ENCODE results near the gene PBX3. TPM values are rescaled to one million over a fixed set of nuclear protein-coding genes. Genes with fewer than 3 reads are reported as not detected.

PBX3 gene
- polyA plus RNA-seq, 1 donor (not counting 4 experiments of a cell fraction or from before 2014, with no cell fraction given), result 26.3 TPM

- dilution Hi-C loops (cut with MboI; ENCODE audit: extremely low pct_ligation_motif_present, low sequenced_read_pairs), result no loop called here
- no peak overlapping the region for H3K4me3 ChIP-seq (ENCODE audit: control insufficient read depth in 2 of 3, extremely low read depth in 1 of 3, insufficient read depth in 2 of 3, low read depth in 1 of 3, low read length in 3 of 3)
- DNase-seq (ENCODE audit: low read depth, low spot score) (no peak), FAIRE-seq (no peak)
- no peak overlapping the region for H3K27ac ChIP-seq (ENCODE audit: control insufficient read depth, insufficient read depth, low read length)
- peaks cover 2% of the 10 kb centered on the region for H3K79me2 ChIP-seq (ENCODE audit: control insufficient read depth, insufficient read depth, low read length)
- peaks cover 9% of the 10 kb centered on the region for H3K4me1 ChIP-seq (ENCODE audit: control insufficient read depth, extremely low read depth, insufficient read depth, low read length)
- H4K20me1 ChIP-seq (ENCODE audit: control insufficient read depth, extremely low read depth, insufficient read depth, low read length), result no peaks in the 10 kb centered on the region
- H3K9ac ChIP-seq (ENCODE audit: control insufficient read depth, extremely low read depth, insufficient read depth, low read length), result no peak overlapping the region
- no peak overlapping the region for H2AFZ ChIP-seq (ENCODE audit: control insufficient read depth, low read length)
- H3K9me1 ChIP-seq (ENCODE audit: control insufficient read depth, extremely low read depth, insufficient read depth, low read length), result no peaks in the 10 kb centered on the region
- H3K4me2 ChIP-seq (ENCODE audit: control insufficient read depth, extremely low read depth, insufficient read depth, low read depth, low read length), result no peak overlapping the region
- no peaks in the 10 kb centered on the region for H3K36me3 ChIP-seq (ENCODE audit: control insufficient read depth in 2 of 2, extremely low read depth in 1 of 2, insufficient read depth in 2 of 2, low read length in 2 of 2)
- H3K9me3 ChIP-seq (ENCODE audit: control insufficient read depth, low read depth, low read length), result no peaks in the 10 kb centered on the region
- H3K27me3 ChIP-seq (ENCODE audit: control insufficient read depth, extremely low read depth, insufficient read depth, low read length), result no peaks in the 10 kb centered on the region
- TF ChIP-seq EZH2 (IDR thresholded peaks at IDR 0.05; ENCODE audit: low read length) (no peak), CTCF (optimal IDR thresholded peaks at IDR 0.05 in 1 of 3, IDR thresholded peaks at IDR 0.05 in 1 of 3, conservative IDR thresholded peaks at IDR 0.05 in 1 of 3; ENCODE audit: extremely low read depth in 1 of 3, insufficient read depth in 2 of 3, low read length in 3 of 3) (no peak)
Observed at GRCh38 chr9:125742657-125743056, 4.5 kb upstream of the PBX3 start.

DNA sequence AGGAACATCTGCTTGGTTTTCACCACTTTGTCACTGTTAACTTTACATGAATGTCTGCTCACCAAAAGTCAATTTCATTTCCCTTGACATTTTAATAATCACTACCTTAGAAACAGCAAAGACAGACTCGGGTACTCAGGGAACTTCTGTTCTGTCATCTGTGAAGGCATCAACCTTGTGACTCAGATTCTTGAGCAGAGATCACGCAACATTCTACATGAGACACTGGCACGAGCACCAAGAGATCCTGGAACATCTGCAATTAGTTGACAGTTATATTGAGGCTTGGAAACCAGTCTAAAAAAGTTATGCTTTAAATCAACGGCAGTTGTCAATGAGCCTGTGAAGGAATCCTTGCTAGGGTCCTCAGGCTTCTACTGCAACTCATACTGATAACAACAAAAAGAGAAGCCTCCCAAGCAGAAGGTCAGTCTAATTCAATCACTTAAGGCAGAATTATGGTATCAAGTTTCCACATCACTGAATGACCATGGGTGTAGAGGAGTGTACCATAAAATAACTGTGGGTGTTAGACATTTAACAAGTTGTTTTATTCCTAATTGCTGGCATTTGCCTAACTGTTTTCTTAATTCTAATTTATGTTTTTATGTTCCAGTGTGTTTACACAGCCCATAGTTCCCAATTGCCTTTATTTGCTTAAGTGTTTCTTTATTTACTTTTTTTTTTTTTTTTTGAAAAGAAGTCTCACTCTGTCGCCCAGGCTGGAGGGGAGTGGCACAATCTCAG lies 3.3 kb upstream of the PBX3 start:
- TF ChIP-seq EZH2 (IDR thresholded peaks at IDR 0.05; ENCODE audit: low read length) (no peak), CTCF (optimal IDR thresholded peaks at IDR 0.05 in 1 of 3, IDR thresholded peaks at IDR 0.05 in 1 of 3, conservative IDR thresholded peaks at IDR 0.05 in 1 of 3; ENCODE audit: extremely low read depth in 1 of 3, insufficient read depth in 2 of 3, low read length in 3 of 3) (no peak)
- FAIRE-seq (no peak), DNase-seq (ENCODE audit: low read depth, low spot score) (no peak)
- H3K27ac ChIP-seq (ENCODE audit: control insufficient read depth, insufficient read depth, low read length), result no peak overlapping the region
- dilution Hi-C loops (cut with MboI; ENCODE audit: extremely low pct_ligation_motif_present, low sequenced_read_pairs), result no loop called here
- H2AFZ ChIP-seq (ENCODE audit: control insufficient read depth, low read length), result no peak overlapping the region
- H3K4me1 ChIP-seq (ENCODE audit: control insufficient read depth, extremely low read depth, insufficient read depth, low read length), result peaks cover 9% of the 10 kb centered on the region
- peaks cover 0 to under 1% of the 10 kb centered on the region in 2 experiments for H3K36me3 ChIP-seq (ENCODE audit: control insufficient read depth in 2 of 2, extremely low read depth in 1 of 2, insufficient read depth in 2 of 2, low read length in 2 of 2)
- H3K9me1 ChIP-seq (ENCODE audit: control insufficient read depth, extremely low read depth, insufficient read depth, low read length), result no peaks in the 10 kb centered on the region
- no peaks in the 10 kb centered on the region for H3K9me3 ChIP-seq (ENCODE audit: control insufficient read depth, low read depth, low read length)
- H4K20me1 ChIP-seq (ENCODE audit: control insufficient read depth, extremely low read depth, insufficient read depth, low read length), result no peaks in the 10 kb centered on the region
- no peak overlapping the region for H3K4me2 ChIP-seq (ENCODE audit: control insufficient read depth, extremely low read depth, insufficient read depth, low read depth, low read length)
- H3K27me3 ChIP-seq (ENCODE audit: control insufficient read depth, extremely low read depth, insufficient read depth, low read length), result no peaks in the 10 kb centered on the region
- H3K9ac ChIP-seq (ENCODE audit: control insufficient read depth, extremely low read depth, insufficient read depth, low read length), result no peak overlapping the region
- H3K79me2 ChIP-seq (ENCODE audit: control insufficient read depth, insufficient read depth, low read length), result peaks cover 12% of the 10 kb centered on the region
- H3K4me3 ChIP-seq (ENCODE audit: control insufficient read depth in 2 of 3, extremely low read depth in 1 of 3, insufficient read depth in 2 of 3, low read depth in 1 of 3, low read length in 3 of 3), result no peak overlapping the region
